GM23248 (cell line): ENCODE results near the gene BMPR1B.

Experiments
- EZH2 ChIP-seq: fragments of 200-600 bp; sonication (generic); IDR thresholded peaks from 2 replicates; pipeline ENCODE4 v1.6.1; 2018; ENCODE audit warnings: antibody characterized with exemption, mild to moderate bottlenecking; ENCODE audit not compliant: insufficient read depth, poor library complexity, severe bottlenecking
- EZH2phosphoT487 ChIP-seq: fragments of 200-600 bp; sonication (generic); IDR thresholded peaks from 2 replicates; pipeline ENCODE4 v1.6.1; 2018; ENCODE audit warnings: antibody characterized with exemption, moderate library complexity, mild to moderate bottlenecking, low read depth; ENCODE audit not compliant: insufficient read depth

DNA sequence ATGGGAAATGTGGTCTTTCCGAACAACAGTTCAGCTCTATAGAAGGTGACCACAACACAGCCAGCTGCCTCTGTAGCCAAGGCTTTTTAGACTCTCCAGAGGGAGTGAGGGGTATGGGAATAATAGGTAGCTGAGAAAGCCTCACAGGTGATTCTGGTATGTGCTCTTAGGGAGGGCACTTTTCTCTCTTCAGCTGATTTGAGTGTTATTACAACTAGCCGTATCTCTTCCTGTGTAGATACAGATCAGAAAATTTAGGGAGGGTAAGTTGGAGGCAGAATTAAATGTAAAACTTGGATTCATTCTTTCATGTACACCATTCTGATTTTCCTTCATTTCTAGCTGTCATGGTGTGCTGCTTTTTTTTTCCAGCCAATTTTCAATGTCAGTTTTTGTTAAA is 154.9 kb downstream of the BMPR1B start:
- TF ChIP-seq EZH2 (no peak), EZH2phosphoT487 (no peak)
